Parathyroid adenoma (tissue), 2 donors: Measurements from ENCODE around the gene WEE1.
A peak's percentile ranks its signal among the peaks of the same experiment; 100 is the strongest.

ENCODE experiments used
- H2AFZ ChIP-seq: fragments of 300-600 bp; sonication (generic); one replicate; pipeline ENCODE4 v1.7.0; 2017; ENCODE audit warnings: antibody characterized with exemption, mild to moderate bottlenecking
- H3K27ac ChIP-seq: fragments of 300-600 bp; sonication (generic); one replicate; pipeline ENCODE4 v1.7.0; 2017
- H3K27me3 ChIP-seq: fragments of 300-600 bp; sonication (generic); one replicate; pipeline ENCODE4 v1.7.0; 2017; ENCODE audit warnings: low read length; ENCODE audit not compliant: control insufficient read depth, insufficient read depth
- H3K36me3 ChIP-seq: fragments of 300-600 bp; sonication (generic); one replicate; pipeline ENCODE4 v1.7.0; 2017; ENCODE audit warnings: low read length; ENCODE audit not compliant: control insufficient read depth, insufficient read depth
- H3K4me1 ChIP-seq: fragments of 300-600 bp; sonication (generic); one replicate; pipeline ENCODE4 v1.7.0; 2017; ENCODE audit warnings: control low read depth
- H3K4me2 ChIP-seq: fragments of 300-600 bp; sonication (generic); one replicate; pipeline ENCODE4 v1.7.0; 2017; ENCODE audit warnings: low read length
- H3K4me3 ChIP-seq: fragments of 300-600 bp; sonication (generic); one replicate; pipeline ENCODE4 v1.7.0; 2017; ENCODE audit warnings: low read depth, low read length
- H3K79me2 ChIP-seq: fragments of 300-600 bp; sonication (generic); one replicate; pipeline ENCODE4 v1.7.0; 2017; ENCODE audit warnings: control low read depth
- H3K9ac ChIP-seq: fragments of 300-600 bp; sonication (generic); one replicate; pipeline ENCODE4 v1.7.0; 2017; ENCODE audit warnings: mild to moderate bottlenecking
- H3K9me3 ChIP-seq: fragments of 300-600 bp; sonication (generic); one replicate; pipeline ENCODE4 v1.7.0; 2017; ENCODE audit warnings: low read length; ENCODE audit not compliant: control insufficient read depth
- TF ChIP-seq, protein P1 (sequence below): fragments of 300-600 bp; sonication (generic); IDR thresholded peaks from one replicate; pipeline ENCODE4 v1.7.0; 2017; ENCODE audit warnings: antibody characterized with exemption, mild to moderate bottlenecking
- donor health status: primary hyperparathyroidism.

Gene WEE1

GRCh38 chr11:9624448-9624847, 51.0 kb downstream of the WEE1 start:
- TF ChIP-seq, protein P1, sequence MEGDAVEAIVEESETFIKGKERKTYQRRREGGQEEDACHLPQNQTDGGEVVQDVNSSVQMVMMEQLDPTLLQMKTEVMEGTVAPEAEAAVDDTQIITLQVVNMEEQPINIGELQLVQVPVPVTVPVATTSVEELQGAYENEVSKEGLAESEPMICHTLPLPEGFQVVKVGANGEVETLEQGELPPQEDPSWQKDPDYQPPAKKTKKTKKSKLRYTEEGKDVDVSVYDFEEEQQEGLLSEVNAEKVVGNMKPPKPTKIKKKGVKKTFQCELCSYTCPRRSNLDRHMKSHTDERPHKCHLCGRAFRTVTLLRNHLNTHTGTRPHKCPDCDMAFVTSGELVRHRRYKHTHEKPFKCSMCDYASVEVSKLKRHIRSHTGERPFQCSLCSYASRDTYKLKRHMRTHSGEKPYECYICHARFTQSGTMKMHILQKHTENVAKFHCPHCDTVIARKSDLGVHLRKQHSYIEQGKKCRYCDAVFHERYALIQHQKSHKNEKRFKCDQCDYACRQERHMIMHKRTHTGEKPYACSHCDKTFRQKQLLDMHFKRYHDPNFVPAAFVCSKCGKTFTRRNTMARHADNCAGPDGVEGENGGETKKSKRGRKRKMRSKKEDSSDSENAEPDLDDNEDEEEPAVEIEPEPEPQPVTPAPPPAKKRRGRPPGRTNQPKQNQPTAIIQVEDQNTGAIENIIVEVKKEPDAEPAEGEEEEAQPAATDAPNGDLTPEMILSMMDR: no peak
- H2AFZ ChIP-seq: no peak overlapping the region
- H3K4me3 ChIP-seq: no peak overlapping the region
- H3K27me3 ChIP-seq: no peaks in the 10 kb centered on the region
- no peak overlapping the region for H3K27ac ChIP-seq
- H3K36me3 ChIP-seq: no peaks in the 10 kb centered on the region
- H3K9ac ChIP-seq: no peak overlapping the region
- H3K4me1 ChIP-seq: no peaks in the 10 kb centered on the region
- H3K79me2 ChIP-seq: no peaks in the 10 kb centered on the region
- no peaks in the 10 kb centered on the region for H3K9me3 ChIP-seq
- H3K4me2 ChIP-seq: no peak overlapping the region

- Histone ChIP-seq H3K9ac (no peak overlapping the region), H3K27ac (no peak overlapping the region), H3K79me2 (no peaks in the 10 kb centered on the region), H3K4me1 (no peaks in the 10 kb centered on the region), H3K27me3 (no peaks in the 10 kb centered on the region), H3K9me3 (no peaks in the 10 kb centered on the region), H3K4me3 (no peak overlapping the region), H3K4me2 (no peak overlapping the region), H3K36me3 (no peaks in the 10 kb centered on the region), H2AFZ (no peak overlapping the region)
- TF ChIP-seq, protein P1: no peak
Measured at GRCh38 chr11:9625162-9625561, 51.7 kb downstream of the WEE1 start.

GRCh38 chr11:9625728-9626127, 52.3 kb downstream of the WEE1 start:
- H3K9me3 ChIP-seq: no peaks in the 10 kb centered on the region

GRCh38 chr11:9626496-9627394, 53.3 kb downstream of the WEE1 start:
- Histone ChIP-seq H3K4me3 (no peak overlapping the region), H3K27ac (peak overlapping the region; percentile 24), H3K4me2 (no peak overlapping the region), H2AFZ (no peak overlapping the region), H3K9ac (no peak overlapping the region), H3K9me3 (no peaks in the 10 kb centered on the region), H3K79me2 (no peaks in the 10 kb centered on the region), H3K4me1 (no peaks in the 10 kb centered on the region), H3K27me3 (no peaks in the 10 kb centered on the region), H3K36me3 (no peaks in the 10 kb centered on the region)
- TF ChIP-seq, protein P1: no peak

More at GRCh38 chr11:9625728-9626127, 52.3 kb downstream of the WEE1 start:
- H3K4me1 ChIP-seq: no peaks in the 10 kb centered on the region
- no peak overlapping the region for H3K9ac ChIP-seq
- H3K27ac ChIP-seq: no peak overlapping the region
- H3K4me3 ChIP-seq: no peak overlapping the region
- no peak overlapping the region for H3K4me2 ChIP-seq
- H2AFZ ChIP-seq: no peak overlapping the region
- no peaks in the 10 kb centered on the region for H3K36me3 ChIP-seq
- no peaks in the 10 kb centered on the region for H3K27me3 ChIP-seq
- TF ChIP-seq, protein P1: no peak
- H3K79me2 ChIP-seq: no peaks in the 10 kb centered on the region

GRCh38 chr11:9629064-9629463, 55.6 kb downstream of the WEE1 start:
- Histone ChIP-seq H2AFZ (no peak overlapping the region), H3K36me3 (no peaks in the 10 kb centered on the region), H3K9me3 (no peaks in the 10 kb centered on the region), H3K79me2 (no peaks in the 10 kb centered on the region), H3K4me1 (no peaks in the 10 kb centered on the region), H3K4me3 (no peak overlapping the region), H3K27me3 (no peaks in the 10 kb centered on the region), H3K27ac (no peak overlapping the region), H3K9ac (no peak overlapping the region), H3K4me2 (no peak overlapping the region)
- TF ChIP-seq, protein P1: no peak
